K562 (cell line): ENCODE data around the gene HIP1R. TPM values are rescaled to one million over a fixed set of nuclear protein-coding genes. Genes with fewer than 3 reads are reported as not detected.

Experiments used
- ATAC-seq: fragments of 200-7000 bp; cut with Tn5 transposase; 3 replicates; pipeline ENCODE4 v1.9.1; 2020; ENCODE audit warnings: moderate library complexity
- BruUV-seq: library from RNA; stranded (reverse); fragments of 400-500 nt; replicated peaks from 2 replicates; lab custom pipeline; 2021; lab: Mats Ljungman, UMichigan
- CTCF ChIA-PET: fragments of 300-600 bp; formaldehyde crosslinking; extraction: SDS; loops from one replicate; lab custom pipeline; 2021; ENCODE audit warnings: low intra/inter-chr PET ratio; lab: Yijun Ruan, JAX
- POLR2A ChIA-PET: fragments of 300-600, 350-650 bp; sonication (Branson Sonifier 250); formaldehyde crosslinking; extraction: SDS; loops from one replicate; lab custom pipeline; 2021; ENCODE audit warnings: antibody characterized with exemption, inconsistent platforms; lab: Yijun Ruan, JAX
- DNase-seq, 4 experiments: peaks; one replicate each; pipeline versions ENCODE4 v3.0.0 to v3.0.0-alpha.2; 2011 to 2018; ENCODE audit warnings: low spot score in 3 of 4, mixed read lengths in 3 of 4; ENCODE audit errors: extremely low read depth in 1 of 4
- FAIRE-seq: peaks from 2 replicates; lab custom pipeline; 2011; peaks lifted over from hg19 to GRCh38; lab: Jason Lieb, UNC
- H2AFZ ChIP-seq: 2 replicates; pipeline ENCODE4 v1.6.0; 2011; ENCODE audit warnings: low read depth, low read length, control low read depth, inconsistent platforms
- H3K27ac ChIP-seq: fragments of 200-600 bp; 3 replicates; pipeline ENCODE4 v1.8.0; 2011; ENCODE audit warnings: low read depth, mild to moderate bottlenecking, control low read depth, inconsistent platforms, low read length, moderate library complexity, mixed read lengths; ENCODE audit errors: extremely low read depth
- H3K27me3 ChIP-seq, 2 experiments: fragments of 300-600 bp in 1 of 2; 2 replicates in 1 of 2; 3 replicates in 1 of 2; pipeline versions ENCODE4 v1.6.0 to v1.8.0; 2011; ENCODE audit warnings: inconsistent platforms in 2 of 2, low read length in 2 of 2, mild to moderate bottlenecking in 1 of 2, mixed read lengths in 1 of 2, moderate library complexity in 1 of 2; ENCODE audit not compliant: control insufficient read depth in 2 of 2, insufficient read depth in 2 of 2
- H3K36me3 ChIP-seq: fragments of 300-600 bp; 3 replicates; pipeline ENCODE4 v1.8.0; 2011; ENCODE audit warnings: mild to moderate bottlenecking, low read length, inconsistent platforms; ENCODE audit not compliant: control insufficient read depth, insufficient read depth
- H3K4me1 ChIP-seq, 2 experiments: fragments of 200-600 bp in 1 of 2; replicated peaks in 1 of 2; 2 replicates in 1 of 2; 3 replicates in 1 of 2; pipeline versions ENCODE4 v1.5.1 to v1.8.0; 2011; ENCODE audit warnings: inconsistent platforms in 2 of 2, low read length in 2 of 2, mild to moderate bottlenecking in 1 of 2, mixed read lengths in 1 of 2, moderate library complexity in 1 of 2; ENCODE audit not compliant: control insufficient read depth in 2 of 2, insufficient read depth in 2 of 2
- H3K4me2 ChIP-seq: 2 replicates; pipeline ENCODE4 v1.6.1; 2011; ENCODE audit warnings: low read length, control low read depth, inconsistent platforms, mixed read lengths; ENCODE audit not compliant: insufficient read depth
- H3K4me3 ChIP-seq: fragments of 200-600 bp; sonication (generic), shearing (Covaris generic); 2 replicates; pipeline ENCODE4 v1.5.1; 2016; ENCODE audit warnings: control low read depth, inconsistent platforms
- H3K79me2 ChIP-seq: fragments of 200-600 bp; 3 replicates; pipeline ENCODE4 v1.8.0; 2011; ENCODE audit warnings: low read length, inconsistent platforms; ENCODE audit not compliant: control insufficient read depth, insufficient read depth
- H3K9ac ChIP-seq, 2 experiments: 2 replicates each; pipeline versions ENCODE4 v1.6.0 to v1.6.1; 2011; ENCODE audit warnings: low read depth in 2 of 2, low read length in 2 of 2, control low read depth in 1 of 2, inconsistent platforms in 1 of 2, mild to moderate bottlenecking in 1 of 2, mixed read lengths in 1 of 2; ENCODE audit not compliant: insufficient read depth in 1 of 2
- H3K9me1 ChIP-seq: one replicate; pipeline ENCODE4 v1.6.0; 2011; ENCODE audit warnings: inconsistent platforms, mild to moderate bottlenecking, low read length, moderate library complexity; ENCODE audit not compliant: control insufficient read depth, insufficient read depth
- H3K9me3 ChIP-seq: replicated peaks from 2 replicates; pipeline ENCODE4 v1.5.1; 2011; ENCODE audit warnings: low read depth, low read length, inconsistent platforms; ENCODE audit not compliant: control insufficient read depth, insufficient read depth
- H4K20me1 ChIP-seq: replicated peaks from 2 replicates; pipeline ENCODE4 v1.6.1; 2011; ENCODE audit warnings: low read length, inconsistent platforms, mixed read lengths; ENCODE audit not compliant: control insufficient read depth, insufficient read depth
- ETV5 ChIP-seq: sonication (generic); formaldehyde crosslinking; IDR thresholded peaks from 2 replicates; pipeline ENCODE4 v1.4.0; 2020; ENCODE audit warnings: low read depth, mild to moderate bottlenecking, missing genetic modification reagents
- GABPB2 ChIP-seq: fragments of 250-450 bp; sonication (Bioruptor Pico); conservative IDR thresholded peaks from 2 replicates; pipeline ENCODE4 v1.5.1; 2021; ENCODE audit warnings: mild to moderate bottlenecking
- KHSRP ChIP-seq: fragments of 450-650 bp; IDR thresholded peaks from 2 replicates; pipeline ENCODE4 v1.6.1; 2017
- MCM3 ChIP-seq: fragments of 450-650 bp; IDR thresholded peaks from 2 replicates; pipeline ENCODE4 v1.6.1; 2016
- ZNF316 ChIP-seq: fragments of 450-650 bp; IDR thresholded peaks from 2 replicates; pipeline ENCODE4 v1.6.1; 2016
- WGBS: fragments of 100-300 bp; shearing (Covaris generic); methylation state at CpG from one replicate; pipeline ENCODE4 v1.1.6; 2016; ENCODE audit warnings: low coverage, mixed read lengths; ENCODE audit not compliant: insufficient coverage; ENCODE audit errors: missing lambda C conversion rate; 5-methylcytosine and 5-hydroxymethylcytosine counted together
- in situ Hi-C: fragments of 300-500 bp; cut with MboI; formaldehyde crosslinking; loops from 4 replicates; pipeline ENCODE4 v1.15.0; 2018; ENCODE audit warnings: inconsistent platforms, mixed read lengths
- intact Hi-C: fragments of 100-400 bp; cut with micrococcal nuclease; formaldehyde crosslinking; loops from 2 replicates; pipeline ENCODE4 v1.14.2; 2022
- polyA plus RNA-seq, 8 experiments: library from polyadenylated mRNA; depleted of rRNA in 4 of 8; stranded (reverse) in 5 of 8; unstranded in 3 of 8; fragments of >200 nt; fragmentation: Nextera tagmentation in 2 of 8; fragmentation: Illumina TruSeq in 1 of 8; extraction: Ambion mirVana in 2 of 8; extraction: Trizol in 1 of 8; gene quantifications; 2 replicates each; pipeline versions ENCODE4 v1.2.1 to v1.2.3, GENCODE V29; 2011 to 2014; ENCODE audit warnings: inconsistent platforms in 1 of 8, missing spikeins in 1 of 8
- total RNA-seq, 7 experiments: library from RNA; depleted of rRNA in 6 of 7; stranded (reverse); fragments of >200 nt in 6 of 7; fragmentation: Illumina TruSeq in 2 of 7; extraction: Trizol in 2 of 7; gene quantifications; 2 replicates each; pipeline versions ENCODE4 v1.2.1 to v1.2.3, GENCODE V29; 2011 to 2021; ENCODE audit warnings: low replicate concordance in 1 of 7

HIP1R gene
- total and polyA plus RNA-seq, 9 of the 15 experiments (the other 6 are each of a cell fraction or from before 2014, with no cell fraction given), result 0.15 to 31.0 (median 14.2) TPM

DNA sequence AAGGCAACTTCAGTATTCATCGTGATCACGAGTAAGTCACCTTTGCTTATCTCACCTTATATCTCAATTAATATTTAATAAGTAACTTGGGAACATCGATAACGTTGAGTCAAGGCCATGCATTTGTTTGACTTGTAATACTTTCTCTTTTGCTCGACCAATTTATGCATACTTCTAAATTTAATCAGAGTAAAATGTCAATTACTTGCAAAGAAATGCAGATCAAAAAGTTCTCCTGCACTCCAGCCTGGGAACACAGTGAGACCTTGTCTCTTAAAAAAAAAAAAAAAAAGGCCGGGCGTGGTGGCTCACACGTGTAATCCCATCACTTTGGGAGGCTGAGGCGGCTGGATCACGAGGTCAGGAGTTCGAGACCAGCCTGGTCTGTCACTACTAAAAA lies 11.8 kb upstream of the HIP1R start:
- Histone ChIP-seq H3K4me3 (no peak overlapping the region), H3K9ac (no peak overlapping the region), H3K9me1 (no peaks in the 10 kb centered on the region), H3K79me2 (no peaks in the 10 kb centered on the region), H4K20me1 (no peaks in the 10 kb centered on the region), H3K4me2 (no peak overlapping the region), H3K4me1 (peaks cover 3 to 6% of the 10 kb centered on the region in 2 experiments; a peak in 2 of 5 replicates), H3K27ac (no peak overlapping the region), H3K27me3 (no peaks in the 10 kb centered on the region), H3K9me3 (no peaks in the 10 kb centered on the region), H2AFZ (peak overlapping the region; percentile 96), H3K36me3 (no peaks in the 10 kb centered on the region)
- FAIRE-seq, result no peak
- TF ChIP-seq KHSRP (no peak), ETV5 (CRISPR knock-in tag) (no peak), GABPB2 (no peak)
- DNase-seq, result no peak
- no peak for ATAC-seq
- ChIA-PET CTCF (interaction anchor here (0.6 kb wide), 1 partner anchor 14 kb away, joined by 6 read pairs; no protein-coding TSS in a partner anchor), POLR2A (interaction anchor here (0.7 kb wide), 1 partner anchor 344 kb away, joined by 3 read pairs; no protein-coding TSS in a partner anchor)
- intact Hi-C loops, result no loop called here
- BruUV-seq, result no TSS peak
- in situ Hi-C loops, result no loop called here
- 42% methylated on average over 11 of the region's 11 CpGs for WGBS

DNA sequence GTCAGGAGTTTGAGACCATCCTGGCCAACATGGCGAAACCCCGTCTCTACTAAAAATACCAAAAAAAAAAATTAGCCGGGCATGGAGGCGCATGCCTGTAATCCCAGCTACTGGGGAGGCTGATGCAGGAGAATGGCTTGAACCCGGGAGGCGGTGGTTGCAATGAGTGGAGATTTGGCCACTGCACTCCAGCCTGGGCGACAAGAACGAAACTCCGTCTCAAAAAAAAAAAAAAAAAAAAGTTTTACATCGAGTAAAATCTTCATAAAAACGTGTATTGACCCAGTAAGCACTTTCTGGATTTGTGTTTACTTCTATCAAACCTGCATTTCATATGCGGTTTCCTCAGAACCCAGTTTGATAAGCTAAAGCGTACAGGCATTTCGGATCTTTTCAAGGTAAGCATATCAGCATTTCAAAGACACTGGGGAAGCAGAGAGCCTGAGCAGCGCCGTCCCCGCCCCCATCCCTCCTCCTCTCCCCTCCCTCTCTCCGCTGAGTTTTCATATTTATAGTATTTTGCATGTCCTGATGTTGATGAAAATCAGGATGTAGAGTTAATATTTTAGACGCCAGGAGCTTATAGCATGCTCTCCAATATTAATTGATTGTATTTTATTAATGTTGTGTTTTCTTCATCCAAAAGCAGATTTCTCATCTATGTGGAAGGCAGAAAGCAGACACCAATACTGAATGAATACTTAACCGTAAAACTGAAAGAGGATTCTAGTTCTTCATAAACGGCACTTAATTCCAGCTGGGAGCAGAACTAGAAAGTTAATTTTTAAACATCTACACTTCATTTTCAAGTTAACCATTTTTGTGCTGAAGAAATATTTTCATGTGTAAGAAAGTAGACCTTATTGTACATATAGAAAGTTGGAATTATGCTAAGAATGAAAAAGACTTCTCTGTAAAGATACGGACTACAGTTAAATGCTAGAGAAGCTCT lies 9.2 kb upstream of the HIP1R start:
- Histone ChIP-seq H3K79me2 (no peaks in the 10 kb centered on the region), H3K9me1 (no peaks in the 10 kb centered on the region), H2AFZ (peak overlapping the region; percentile 65), H3K9ac (no peak overlapping the region), H3K27ac (no peak overlapping the region), H4K20me1 (no peaks in the 10 kb centered on the region), H3K9me3 (no peaks in the 10 kb centered on the region), H3K36me3 (no peaks in the 10 kb centered on the region), H3K27me3 (no peaks in the 10 kb centered on the region), H3K4me1 (peaks cover 3 to 9% of the 10 kb centered on the region in 2 experiments; a peak in 2 of 5 replicates), H3K4me2 (0 out of 2 replicates have a peak overlapping the region, but pooled peaks have one; percentile 43), H3K4me3 (no peak overlapping the region)
- ATAC-seq (peak; percentile 70), FAIRE-seq (peak; percentile 48), DNase-seq (peak in 2 of 4 experiments; percentile 43 to 51)
- intact Hi-C loops (no loop called here), in situ Hi-C loops (no loop called here)
- POLR2A ChIA-PET, result interaction anchor here (0.6 to 0.7 kb wide), 2 partner anchors 12 to 179 kb away, joined by 3 read pairs; no protein-coding TSS in a partner anchor
- TF ChIP-seq MCM3 (no peak), ZNF316 (peak; percentile 28; the same call in 1 of the 2 replicates)
- CTCF ChIA-PET, result no interaction called here
- no TSS peak for BruUV-seq
- WGBS, result 2% methylated on average over 14 of the region's 22 CpGs
